GM23338 (cell line): Measurements from ENCODE around the gene IL22. TPM values are rescaled to one million over a fixed set of nuclear protein-coding genes. Genes with fewer than 3 reads are reported as not detected.

Experiments used
- ATAC-seq: fragments of 200-7000 bp; cut with Tn5 transposase; 3 replicates; pipeline ENCODE4 v1.9.1; 2020
- DNase-seq: peaks from one replicate; pipeline ENCODE4 v3.0.0-alpha.2; 2015; ENCODE audit warnings: low spot score
- H2AFZ ChIP-seq: fragments of 200-600 bp; sonication (generic); 2 replicates; pipeline ENCODE4 v1.8.0; 2016; ENCODE audit warnings: antibody characterized with exemption, mild to moderate bottlenecking, moderate library complexity
- H3F3A ChIP-seq: fragments of 200-600 bp; sonication (generic); replicated peaks from 2 replicates; pipeline ENCODE4 v1.8.0; 2017; ENCODE audit warnings: antibody characterized with exemption, mixed run types, low read depth
- H3K27ac ChIP-seq: fragments of 200-600 bp; sonication (generic); 2 replicates; pipeline ENCODE4 v1.6.1; 2016; ENCODE audit warnings: low read depth
- H3K27me3 ChIP-seq: fragments of 200-600 bp; sonication (generic); 2 replicates; pipeline ENCODE4 v1.8.0; 2016; ENCODE audit warnings: mild to moderate bottlenecking, mixed run types, moderate library complexity; ENCODE audit not compliant: insufficient read depth
- H3K36me3 ChIP-seq: fragments of 200-600 bp; sonication (generic); 2 replicates; pipeline ENCODE4 v1.8.0; 2016; ENCODE audit warnings: mild to moderate bottlenecking; ENCODE audit not compliant: insufficient read depth
- H3K4me1 ChIP-seq: fragments of 200-600 bp; sonication (generic); 2 replicates; pipeline ENCODE4 v1.8.0; 2016; ENCODE audit warnings: mild to moderate bottlenecking, moderate library complexity; ENCODE audit not compliant: insufficient read depth
- H3K4me2 ChIP-seq: fragments of 200-600 bp; sonication (generic); 2 replicates; pipeline ENCODE4 v1.7.1; 2017; ENCODE audit warnings: mixed run types
- H3K4me3 ChIP-seq: fragments of 200-600 bp; sonication (generic); 2 replicates; pipeline ENCODE4 v1.6.1; 2016; ENCODE audit warnings: mixed run types
- H3K79me2 ChIP-seq: fragments of 200-600 bp; sonication (generic); replicated peaks from 2 replicates; pipeline ENCODE4 v1.8.0; 2017; ENCODE audit warnings: mild to moderate bottlenecking; ENCODE audit not compliant: insufficient read depth
- H3K9me2 ChIP-seq: fragments of 200-600 bp; sonication (generic); 2 replicates; pipeline ENCODE4 v1.8.0; 2017; ENCODE audit not compliant: insufficient read depth
- H4K20me1 ChIP-seq: fragments of 200-600 bp; sonication (generic); replicated peaks from 2 replicates; pipeline ENCODE4 v1.8.0; 2017; ENCODE audit warnings: mild to moderate bottlenecking; ENCODE audit not compliant: insufficient read depth
- H3K27ac Mint-ChIP-seq: 2 replicates; pipeline ENCODE4 v1.8.0; 2020; ENCODE audit warnings: inconsistent platforms, mild to moderate bottlenecking, moderate library complexity, mixed read lengths
- H3K27me3 Mint-ChIP-seq: 3 replicates; pipeline ENCODE4 v1.8.0; 2022; ENCODE audit warnings: low read depth, mild to moderate bottlenecking, moderate library complexity, mixed read lengths, inconsistent platforms; ENCODE audit not compliant: insufficient read depth, poor library complexity
- H3K36me3 Mint-ChIP-seq: 3 replicates; pipeline ENCODE4 v1.8.0; 2021; ENCODE audit warnings: low read depth, mild to moderate bottlenecking, inconsistent platforms, moderate library complexity, mixed read lengths
- H3K4me1 Mint-ChIP-seq: 3 replicates; pipeline ENCODE4 v1.8.0; 2020; ENCODE audit warnings: mild to moderate bottlenecking, inconsistent platforms, mixed read lengths
- H3K4me3 Mint-ChIP-seq: 3 replicates; pipeline ENCODE4 v1.8.0; 2021; ENCODE audit warnings: moderate library complexity, mild to moderate bottlenecking, inconsistent platforms, mixed read lengths
- H3K9me3 Mint-ChIP-seq: 3 replicates; pipeline ENCODE4 v1.8.0; 2020; ENCODE audit warnings: moderate library complexity, mild to moderate bottlenecking, inconsistent platforms, mixed read lengths
- CREB1 ChIP-seq: fragments of 250-450 bp; sonication (Bioruptor Pico); IDR thresholded peaks from 2 replicates; pipeline ENCODE4 v1.5.0; 2020; ENCODE audit warnings: low read depth, mild to moderate bottlenecking, moderate library complexity
- CTCF ChIP-seq, 2 experiments: fragments of 200-600 bp in 1 of 2; sonication (generic) in 1 of 2; conservative IDR thresholded peaks; 2 replicates each; pipeline versions ENCODE4 v1.5.1 to v1.6.1; 2016 to 2017; ENCODE audit warnings: antibody characterized with exemption in 2 of 2, low read depth in 2 of 2, mild to moderate bottlenecking in 2 of 2, moderate library complexity in 1 of 2
- ETS1 ChIP-seq: IDR thresholded peaks from 2 replicates; pipeline ENCODE4 v1.6.1; 2016; ENCODE audit warnings: antibody characterized with exemption
- EZH2 ChIP-seq: fragments of 200-600 bp; sonication (generic); IDR thresholded peaks from one replicate; pipeline ENCODE4 v1.8.0; 2017; ENCODE audit warnings: antibody characterized with exemption, mild to moderate bottlenecking, low read depth; ENCODE audit not compliant: unreplicated experiment
- EZH2phosphoT487 ChIP-seq: fragments of 200-600 bp; sonication (generic); IDR thresholded peaks from one replicate; pipeline ENCODE4 v1.8.1; 2018; ENCODE audit warnings: antibody characterized with exemption; ENCODE audit not compliant: unreplicated experiment
- JUNB ChIP-seq: IDR thresholded peaks from one replicate; pipeline ENCODE4 v1.6.1; 2016; ENCODE audit warnings: antibody characterized with exemption; ENCODE audit not compliant: unreplicated experiment
- NANOG ChIP-seq: IDR thresholded peaks from 2 replicates; pipeline ENCODE4 v1.6.1; 2016; ENCODE audit warnings: antibody characterized with exemption, borderline replicate concordance
- POLR2AphosphoS5 ChIP-seq: IDR thresholded peaks from 2 replicates; pipeline ENCODE4 v1.6.1; 2016; ENCODE audit warnings: antibody characterized with exemption, low read depth
- REST ChIP-seq: IDR thresholded peaks from one replicate; pipeline ENCODE4 v1.6.1; 2018; ENCODE audit warnings: antibody characterized with exemption; ENCODE audit not compliant: unreplicated experiment
- STAT1 ChIP-seq: IDR thresholded peaks from one replicate; pipeline ENCODE4 v1.6.1; 2016; ENCODE audit warnings: antibody characterized with exemption; ENCODE audit not compliant: unreplicated experiment
- ZNF114 ChIP-seq: fragments of 250-450 bp; sonication (Bioruptor Pico); IDR thresholded peaks from 2 replicates; pipeline ENCODE4 v1.5.0; 2020; ENCODE audit warnings: mild to moderate bottlenecking, moderate library complexity
- ZNF331 ChIP-seq: fragments of 250-450 bp; sonication (Bioruptor Pico); IDR thresholded peaks from 2 replicates; pipeline ENCODE4 v1.5.0; 2020; ENCODE audit warnings: low read depth, mild to moderate bottlenecking, moderate library complexity
- ZNF462 ChIP-seq: fragments of 250-450 bp; sonication (Bioruptor Pico); IDR thresholded peaks from 2 replicates; pipeline ENCODE4 v1.5.0; 2020; ENCODE audit warnings: mild to moderate bottlenecking, moderate library complexity
- polyA plus RNA-seq: library from polyadenylated mRNA; unstranded; fragments of >200 nt; fragmentation: Nextera tagmentation; extraction: Ambion mirVana; gene quantifications from 2 replicates; pipeline ENCODE4 v1.2.1, GENCODE V29; 2016
- total RNA-seq: library from RNA; depleted of rRNA; stranded (reverse); fragments of >200 nt; shearing (Covaris generic); gene quantifications from 2 replicates; pipeline ENCODE4 v1.2.3, GENCODE V29; 2014

Gene IL22
- total and polyA plus RNA-seq, 2 experiments from 2014 or later: not detected

- no peaks in the 10 kb centered on the region for H3K27me3 ChIP-seq
- ATAC-seq: no peak
These were observed 40.8 kb upstream of the IL22 start for GRCh38 chr12:68294251-68294650.

More at GRCh38 chr12:68294251-68294650, 40.8 kb upstream of the IL22 start:
- Histone ChIP-seq H3K36me3 (no peaks in the 10 kb centered on the region), H3K4me1 (no peaks in the 10 kb centered on the region), H2AFZ (no peak overlapping the region), H3F3A (no peaks in the 10 kb centered on the region), H3K79me2 (no peaks in the 10 kb centered on the region), H3K9me2 (no peaks in the 10 kb centered on the region), H3K27ac (no peak overlapping the region), H3K4me2 (no peak overlapping the region), H3K4me3 (no peak overlapping the region), H4K20me1 (no peaks in the 10 kb centered on the region)
- DNase-seq: no peak
- Mint-ChIP-seq H3K4me1 (peaks cover 3% of the 10 kb centered on the region; the same call in 2 of the 3 replicates), H3K27me3 (no peaks in the 10 kb centered on the region), H3K9me3 (no peaks in the 10 kb centered on the region), H3K4me3 (no peak overlapping the region), H3K36me3 (no peaks in the 10 kb centered on the region), H3K27ac (no peak overlapping the region)
- TF ChIP-seq EZH2 (no peak), STAT1 (no peak), ZNF114 (CRISPR knock-in tag) (no peak), CREB1 (CRISPR knock-in tag) (no peak), REST (no peak), NANOG (no peak), CTCF (conservative IDR thresholded peaks at IDR 0.05; ENCODE audit: low read depth in 2 of 2) (no peak), POLR2AphosphoS5 (no peak), ETS1 (no peak), EZH2phosphoT487 (no peak), JUNB (no peak), ZNF331 (CRISPR knock-in tag) (no peak), ZNF462 (CRISPR knock-in tag) (no peak)
